GM11168 (cell line): ENCODE results near the gene MX2.
"Not testable (repeated sequence)": the region's sequence is repeated elsewhere in the genome, so short reads cannot be mapped to it uniquely, and the experiment has no call there.

ENCODE experiments used
- in situ Hi-C: fragments of 300-500 bp; cut with MboI; formaldehyde crosslinking; loops from one replicate; pipeline ENCODE4 v1.12.0; 2022; ENCODE audit warnings: low sequenced_read_pairs; ENCODE audit not compliant: unreplicated experiment

MX2 gene

GRCh38 chr21:41407541-41408460 is 46.0 kb downstream of the MX2 start:
- in situ Hi-C loops, result no loop called here

GRCh38 chr21:41410361-41410760 is 48.5 kb downstream of the MX2 start:
- in situ Hi-C loops, result no loop called here

- in situ Hi-C loops, result no loop called here
Measured at GRCh38 chr21:41410767-41411448, 49.1 kb downstream of the MX2 start.

- in situ Hi-C loops, result no loop called here
Measured at GRCh38 chr21:41411449-41412089, 49.7 kb downstream of the MX2 start.

- in situ Hi-C loops, result not testable (repeated sequence)
Measured at GRCh38 chr21:41417505-41417904, 55.7 kb downstream of the MX2 start.

GRCh38 chr21:41418393-41418792 is 56.6 kb downstream of the MX2 start:
- in situ Hi-C loops, result no loop called here

- in situ Hi-C loops, result no loop called here
Measured at GRCh38 chr21:41418956-41419680, 57.3 kb downstream of the MX2 start.

GRCh38 chr21:41419921-41420862 is 58.4 kb downstream of the MX2 start:
- in situ Hi-C loops, result no loop called here

- in situ Hi-C loops, result not testable (repeated sequence)
Measured at GRCh38 chr21:41420998-41421397, 59.2 kb downstream of the MX2 start.

GRCh38 chr21:41422546-41423304 is 60.9 kb downstream of the MX2 start:
- in situ Hi-C loops, result no loop called here

GRCh38 chr21:41423305-41423636 is 61.4 kb downstream of the MX2 start:
- in situ Hi-C loops, result not testable (repeated sequence)

GRCh38 chr21:41425588-41425953 is 63.7 kb downstream of the MX2 start:
- in situ Hi-C loops, result no loop called here

GRCh38 chr21:41425954-41426675 is 64.3 kb downstream of the MX2 start, which contains the start of gene MX1:
Gene MX1 (plus strand): TSS chr21:41426239. CDS start chr21:41432071, 5,832 bp downstream.
- in situ Hi-C loops, result no loop called here

GRCh38 chr21:41426676-41427404 is 65.0 kb downstream of the MX2 start:
- in situ Hi-C loops, result no loop called here

GRCh38 chr21:41427556-41427955 is 65.7 kb downstream of the MX2 start:
- in situ Hi-C loops, result no loop called here

GRCh38 chr21:41428311-41428710 is 66.5 kb downstream of the MX2 start:
- in situ Hi-C loops, result no loop called here

GRCh38 chr21:41428847-41429246 is 67.0 kb downstream of the MX2 start:
- in situ Hi-C loops, result no loop called here
